Epidermal melanocyte (primary cell): Measurements from ENCODE around the gene HIGD1A.
A peak's percentile ranks its signal among the peaks of the same experiment; 100 is the strongest.

Experiments
- DNase-seq: peaks from one replicate; pipeline ENCODE4 v3.0.0; 2011; ENCODE audit warnings: low spot score; ENCODE audit not compliant: insufficient read length

The HIGD1A gene

GRCh38 chr3:42801048-42801620 is 3.2 kb downstream of the HIGD1A start:
- no peak for DNase-seq

GRCh38 chr3:42800251-42800650 is 4.0 kb downstream of the HIGD1A start:
- DNase-seq: no peak

- no peak for DNase-seq
Observed at GRCh38 chr3:42799376-42799775, 4.9 kb downstream of the HIGD1A start.

- no peak for DNase-seq
Observed at GRCh38 chr3:42796332-42796885, 7.9 kb downstream of the HIGD1A start.

- DNase-seq: no peak
Observed at GRCh38 chr3:42795621-42796181, 8.6 kb downstream of the HIGD1A start.

GRCh38 chr3:42790714-42791229 is 13.5 kb downstream of the HIGD1A start:
- DNase-seq: no peak

- no peak for DNase-seq
Observed at GRCh38 chr3:42786631-42787030, 17.7 kb downstream of the HIGD1A start.

GRCh38 chr3:42786212-42786611 is 18.1 kb downstream of the HIGD1A start:
- no peak for DNase-seq

GRCh38 chr3:42780892-42781700 is 23.2 kb downstream of the HIGD1A start:
- DNase-seq: peak; percentile 70

GRCh38 chr3:42780398-42780797 is 23.9 kb downstream of the HIGD1A start:
- DNase-seq: no peak

GRCh38 chr3:42778644-42779043 is 25.6 kb downstream of the HIGD1A start:
- no peak for DNase-seq

- no peak for DNase-seq
Observed at GRCh38 chr3:42773409-42773751, 30.9 kb downstream of the HIGD1A start.

GRCh38 chr3:42772670-42773408 is 31.5 kb downstream of the HIGD1A start, which contains the start of gene CCDC13:
Gene CCDC13 (minus strand): TSS chr3:42773253. CDS start chr3:42758345, 14,908 bp downstream.
- peak; percentile 79 for DNase-seq

- no peak for DNase-seq
Observed at GRCh38 chr3:42771271-42771670, 33.0 kb downstream of the HIGD1A start.

GRCh38 chr3:42769477-42770131 is 34.7 kb downstream of the HIGD1A start:
- no peak for DNase-seq

GRCh38 chr3:42764561-42765295 is 39.6 kb downstream of the HIGD1A start:
- DNase-seq: peak; percentile 34

- no peak for DNase-seq
Observed at GRCh38 chr3:42764115-42764514, 40.2 kb downstream of the HIGD1A start.

- DNase-seq: no peak
Observed at GRCh38 chr3:42763021-42763420, 41.3 kb downstream of the HIGD1A start.

GRCh38 chr3:42762046-42762724 is 42.1 kb downstream of the HIGD1A start:
- DNase-seq: no peak

- no peak for DNase-seq
Observed at GRCh38 chr3:42758126-42758525, 46.2 kb downstream of the HIGD1A start.
